SK-N-MC (cell line): Measurements from ENCODE around the gene CREB3L4.

Source experiments
- DNase-seq: peaks from one replicate; pipeline ENCODE4 v3.0.0-alpha.2; 2011; ENCODE audit warnings: low read depth, low spot score
- H3K27ac ChIP-seq: fragments of 200-600 bp; sonication (generic); 2 replicates; pipeline ENCODE4 v1.5.1; 2016; ENCODE audit warnings: mixed run types
- H3K36me3 ChIP-seq: fragments of 200-600 bp; sonication (generic); 2 replicates; pipeline ENCODE4 v1.6.1; 2017; ENCODE audit warnings: antibody characterized with exemption, low read length, mixed read lengths; ENCODE audit not compliant: insufficient read depth
- H3K4me3 ChIP-seq: fragments of 200-600 bp; sonication (generic); 2 replicates; pipeline ENCODE4 v1.5.1; 2016
- H3K9ac ChIP-seq: fragments of 200-600 bp; sonication (generic); 2 replicates; pipeline ENCODE4 v1.8.0; 2017; ENCODE audit warnings: mixed run types, mixed read lengths; ENCODE audit not compliant: insufficient read length
- H3K9me3 ChIP-seq: fragments of 200-600 bp; sonication (generic); 2 replicates; pipeline ENCODE4 v1.6.1; 2017; ENCODE audit warnings: low read depth, mild to moderate bottlenecking, antibody characterized with exemption, low read length, moderate library complexity, mixed read lengths
- EZH2 ChIP-seq: fragments of 200-600 bp; sonication (generic); IDR thresholded peaks from one replicate; pipeline ENCODE4 v1.6.1; 2017; ENCODE audit warnings: antibody characterized with exemption
- FOXP2 ChIP-seq: optimal IDR thresholded peaks from 2 replicates; pipeline ENCODE3; 2011; ENCODE audit warnings: mild to moderate bottlenecking, moderate library complexity; ENCODE audit not compliant: insufficient read depth; ENCODE audit errors: extremely low read length, control extremely low read depth
- POLR2AphosphoS5 ChIP-seq: IDR thresholded peaks from 2 replicates; pipeline ENCODE4 v1.6.1; 2012; ENCODE audit warnings: mild to moderate bottlenecking, low read depth, low read length, borderline replicate concordance

Gene CREB3L4

GRCh38 chr1:153967107-153967999 lies at the start of gene CREB3L4:
Gene CREB3L4 (plus strand): TSS chr1:153967902. CDS start chr1:153968526, 624 bp downstream.
- TF ChIP-seq FOXP2 (peak; percentile 71), EZH2 (no peak), POLR2AphosphoS5 (peak; percentile 85)
- peak within 1 kb of the TSS; percentile 92 for H3K4me3 ChIP-seq
- peak within 1 kb of the TSS; percentile 91 for H3K9ac ChIP-seq
- peak within 1 kb of the TSS; percentile 91 for H3K27ac ChIP-seq
- H3K36me3 ChIP-seq: no peaks in the 10 kb centered on the region
- H3K9me3 ChIP-seq: no peaks in the 10 kb centered on the region
- peak; percentile 95 for DNase-seq

GRCh38 chr1:153919876-153920852 lies 47.5 kb upstream of the CREB3L4 start:
- H3K9ac ChIP-seq: peak overlapping the region; percentile 78
- peak overlapping the region; percentile 98 for H3K4me3 ChIP-seq
- no peak for DNase-seq

DNA sequence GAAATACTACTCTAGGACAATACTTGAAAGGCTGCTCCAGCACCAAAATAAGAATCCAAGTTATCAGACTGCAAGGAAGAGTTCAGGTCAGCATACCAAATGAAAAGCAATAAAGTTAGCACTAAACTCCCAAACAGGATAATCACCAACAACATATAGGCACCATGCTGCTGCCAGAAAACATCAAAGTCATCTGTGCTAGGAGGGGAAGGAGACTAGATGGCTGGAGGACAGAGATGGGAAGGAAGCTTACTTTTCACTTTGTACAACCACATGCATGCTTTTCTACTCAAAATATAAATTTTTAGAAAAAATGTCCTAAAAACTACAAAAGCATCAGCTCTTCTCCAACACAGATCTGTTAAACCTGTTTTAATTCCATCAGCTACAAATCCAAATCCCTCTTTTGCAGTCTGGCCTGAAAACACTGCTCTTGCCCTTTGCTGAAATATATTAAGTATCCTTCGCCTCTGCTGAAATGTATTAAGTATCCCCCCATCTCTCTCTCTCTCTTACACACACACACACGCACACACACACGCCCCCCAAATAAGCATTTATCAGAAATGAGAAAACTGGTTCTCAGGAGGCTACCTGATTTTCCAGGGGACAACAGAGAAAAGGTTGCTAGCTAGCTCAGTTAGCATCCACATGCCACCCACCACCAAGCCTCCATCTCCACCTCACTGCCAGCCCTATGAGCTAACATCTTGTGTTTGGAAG lies 46.5 kb upstream of the CREB3L4 start:
- Histone ChIP-seq H3K36me3 (peaks cover 8% of the 10 kb centered on the region), H3K9me3 (no peaks in the 10 kb centered on the region), H3K4me3 (peak overlapping the region; percentile 98), H3K27ac (0 out of 2 replicates have a peak overlapping the region, but pooled peaks have one; percentile 75), H3K9ac (peak overlapping the region; percentile 78)
- TF ChIP-seq FOXP2: no peak
- no peak for TF ChIP-seq EZH2
- TF ChIP-seq POLR2AphosphoS5: no peak
- DNase-seq: no peak

More at GRCh38 chr1:153919876-153920852, 47.5 kb upstream of the CREB3L4 start:
- Histone ChIP-seq H3K9me3 (no peaks in the 10 kb centered on the region), H3K36me3 (peaks cover 10% of the 10 kb centered on the region), H3K27ac (no peak overlapping the region)
- TF ChIP-seq POLR2AphosphoS5 (no peak), EZH2 (no peak), FOXP2 (no peak)

DNA sequence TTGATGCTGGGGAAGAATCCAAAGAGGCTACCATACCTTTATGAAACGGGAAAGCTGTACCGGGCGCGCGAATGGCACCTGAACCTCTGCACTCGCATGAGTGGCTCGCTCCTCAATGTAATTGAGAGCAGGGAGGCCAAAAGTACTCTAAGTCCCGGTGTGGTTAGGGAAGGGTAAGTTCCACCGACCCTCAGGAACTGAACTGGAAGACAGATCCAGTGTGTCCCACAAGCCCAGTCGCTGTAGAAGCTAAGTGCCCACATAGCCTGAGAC lies 46.0 kb upstream of the CREB3L4 start:
- H3K4me3 ChIP-seq: peak overlapping the region; percentile 98
- peaks cover 6% of the 10 kb centered on the region for H3K36me3 ChIP-seq
- H3K9ac ChIP-seq: peak overlapping the region; percentile 78
- TF ChIP-seq FOXP2 (no peak), POLR2AphosphoS5 (no peak), EZH2 (no peak)
- peak overlapping the region; percentile 75; the same call in 1 of the 2 replicates for H3K27ac ChIP-seq
- no peaks in the 10 kb centered on the region for H3K9me3 ChIP-seq
- no peak for DNase-seq

GRCh38 chr1:153922076-153922971 lies 45.4 kb upstream of the CREB3L4 start:
- no peaks in the 10 kb centered on the region for H3K9me3 ChIP-seq
- TF ChIP-seq FOXP2 (no peak), EZH2 (no peak), POLR2AphosphoS5 (no peak)
- no peak for DNase-seq
- H3K9ac ChIP-seq: peak overlapping the region; percentile 78
- H3K36me3 ChIP-seq: peaks cover 6% of the 10 kb centered on the region
- peak overlapping the region; percentile 75; the same call in 1 of the 2 replicates for H3K27ac ChIP-seq
- H3K4me3 ChIP-seq: peak overlapping the region; percentile 98

DNA sequence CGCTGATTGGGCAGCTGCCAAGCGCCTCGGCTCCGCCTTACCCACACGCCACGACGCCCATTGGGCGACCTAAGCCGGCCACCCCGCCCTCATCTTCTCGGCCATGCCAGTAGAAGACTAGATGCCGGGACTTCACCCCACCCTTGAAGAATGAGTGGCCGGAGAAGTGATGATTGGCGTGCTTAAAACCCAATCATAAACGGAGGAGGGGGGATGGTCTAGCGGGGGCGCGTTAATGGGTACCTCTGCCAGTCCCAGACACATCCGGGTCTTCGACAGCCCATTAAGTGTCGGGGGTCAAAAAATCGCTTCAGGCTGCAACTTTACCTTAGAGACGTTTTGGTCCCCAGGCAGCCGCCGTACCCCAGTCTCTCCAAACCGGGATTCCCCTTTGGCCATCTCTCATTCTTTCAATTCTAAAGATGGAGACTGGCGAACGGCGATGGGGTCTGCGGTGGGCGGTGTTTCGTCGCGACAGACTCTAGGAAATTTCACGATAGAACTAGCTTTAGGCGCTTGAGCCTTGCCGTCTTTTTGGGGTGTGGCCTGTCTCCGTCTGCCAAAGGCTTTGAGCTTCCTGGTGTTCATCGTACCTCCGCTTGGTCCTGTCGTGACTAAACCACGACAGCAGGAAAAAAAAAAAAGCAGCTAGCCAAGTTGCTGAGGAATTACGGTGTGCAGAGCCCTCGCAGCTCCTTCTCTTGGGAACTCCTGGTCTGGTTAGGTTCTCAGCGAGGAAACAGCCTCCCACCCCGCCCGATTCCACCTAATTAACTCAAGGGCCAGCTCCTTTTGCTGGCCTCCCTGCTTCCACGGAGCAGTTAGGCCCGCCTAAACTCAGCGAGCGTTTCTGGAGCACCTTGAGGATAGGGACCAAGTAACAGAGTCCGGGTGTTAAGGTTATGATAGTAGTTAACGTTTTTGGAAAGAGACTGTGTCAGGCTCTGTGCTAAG lies 44.5 kb upstream of the CREB3L4 start, which contains the start of gene GATAD2B:
Gene GATAD2B (minus strand): TSS at position 1 of the 954 bp plus-strand sequence. CDS start 94,625 bp downstream, outside the sequence.
- TF ChIP-seq POLR2AphosphoS5 (peak; percentile 84), EZH2 (no peak)
- peaks cover 6% of the 10 kb centered on the region for H3K36me3 ChIP-seq
- DNase-seq: peak; percentile 97

More for the DNA sequence above, 44.5 kb upstream of the CREB3L4 start, which contains the start of gene GATAD2B:
- Histone ChIP-seq H3K9me3 (no peaks in the 10 kb centered on the region), H3K9ac (peak within 1 kb of the TSS; percentile 86), H3K27ac (peak within 1 kb of the TSS; percentile 75), H3K4me3 (peak within 1 kb of the TSS; percentile 98)
